ENCODE results near the gene MRTFB.
A peak's percentile ranks its signal among the peaks of the same experiment; 100 is the strongest.
"Not testable (repeated sequence)": the region's sequence is repeated elsewhere in the genome, so short reads cannot be mapped to it uniquely, and the experiment has no call there.

The MRTFB gene

GRCh38 chr16:14070877-14071575 lies at the start of gene MRTFB:
MRTFB (plus strand) TSS chr16:14071319; CDS start chr16:14140607, 69,288 bp downstream.
- peak; percentile 69 for DNase-seq

GRCh38 chr16:14023526-14023925 lies 47.6 kb upstream of the MRTFB start:
- DNase-seq, result not testable (repeated sequence)

- no peak for DNase-seq
These were observed 46.8 kb upstream of the MRTFB start for GRCh38 chr16:14024283-14024682.

- no peak for DNase-seq
These were observed 44.4 kb upstream of the MRTFB start for GRCh38 chr16:14026572-14027285.

GRCh38 chr16:14028202-14028601 lies 42.9 kb upstream of the MRTFB start:
- no peak for DNase-seq

GRCh38 chr16:14029658-14030057 lies 41.5 kb upstream of the MRTFB start:
- DNase-seq, result no peak

GRCh38 chr16:14035092-14035491 lies 36.0 kb upstream of the MRTFB start:
- DNase-seq, result no peak

GRCh38 chr16:14036889-14037288 lies 34.2 kb upstream of the MRTFB start:
- no peak for DNase-seq

- no peak for DNase-seq
These were observed 33.2 kb upstream of the MRTFB start for GRCh38 chr16:14037960-14038359.

- DNase-seq, result no peak
These were observed 30.0 kb upstream of the MRTFB start for GRCh38 chr16:14041164-14041563.

GRCh38 chr16:14042706-14043105 lies 28.4 kb upstream of the MRTFB start:
- no peak for DNase-seq

GRCh38 chr16:14043278-14043677 lies 27.8 kb upstream of the MRTFB start:
- DNase-seq, result no peak

- DNase-seq, result no peak
These were observed 27.3 kb upstream of the MRTFB start for GRCh38 chr16:14043793-14044192.

- not testable (repeated sequence) for DNase-seq
These were observed 23.8 kb upstream of the MRTFB start for GRCh38 chr16:14047121-14047859.

GRCh38 chr16:14050291-14051027 lies 20.7 kb upstream of the MRTFB start:
- no peak for DNase-seq

GRCh38 chr16:14051103-14051729 lies 19.9 kb upstream of the MRTFB start:
- DNase-seq, result no peak

GRCh38 chr16:14056970-14057369 lies 14.1 kb upstream of the MRTFB start:
- DNase-seq, result peak; percentile 64

GRCh38 chr16:14057878-14058382 lies 13.2 kb upstream of the MRTFB start:
- peak; percentile 10 for DNase-seq

GRCh38 chr16:14061732-14062259 lies 9.3 kb upstream of the MRTFB start:
- no peak for DNase-seq

GRCh38 chr16:14062261-14062660 lies 8.9 kb upstream of the MRTFB start:
- no peak for DNase-seq

- no peak for DNase-seq
These were observed 7.2 kb upstream of the MRTFB start for GRCh38 chr16:14063618-14064581.
